T1000 (cell line): ENCODE measurements around the gene LRRTM1.

Source experiments
- DNase-seq: peaks from one replicate; lab custom pipeline; 2025; ENCODE audit warnings: mixed read lengths; lab: John Stamatoyannopoulos, UW

Gene LRRTM1

DNA sequence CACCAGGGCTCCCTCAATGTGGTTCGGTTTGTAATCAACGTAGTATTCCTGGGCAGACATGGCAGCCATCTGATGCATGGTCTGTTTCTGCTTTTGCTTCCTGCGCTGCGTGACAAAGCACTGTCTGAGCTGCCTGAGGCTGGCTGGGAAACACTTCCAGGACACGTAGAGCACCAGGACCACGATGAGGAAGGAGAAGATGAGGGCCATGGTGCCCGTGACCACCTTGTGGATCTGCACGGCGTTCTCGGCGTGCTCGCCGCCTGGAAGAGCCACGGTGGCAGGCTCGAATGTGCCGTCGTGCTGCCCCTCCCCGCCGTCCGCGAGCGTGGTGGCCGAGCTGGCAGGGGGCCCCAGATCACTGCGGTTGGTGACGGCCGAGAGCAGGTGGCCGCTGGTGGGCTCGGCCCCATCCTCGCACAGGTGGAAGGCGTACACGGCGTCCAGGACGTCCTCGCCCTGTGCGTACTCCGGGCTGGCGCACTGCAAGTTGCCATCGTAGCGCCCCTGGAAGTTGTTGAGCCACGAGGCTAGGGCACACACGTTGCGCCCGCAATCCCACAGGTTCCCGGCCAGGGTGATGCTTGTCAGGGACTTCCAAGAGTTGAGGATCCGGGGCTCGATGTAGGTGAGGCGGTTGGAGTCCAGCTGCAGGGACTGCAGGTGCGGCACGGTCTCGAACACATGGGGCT is 2.1 kb downstream of the LRRTM1 start:
- no peak for DNase-seq

DNA sequence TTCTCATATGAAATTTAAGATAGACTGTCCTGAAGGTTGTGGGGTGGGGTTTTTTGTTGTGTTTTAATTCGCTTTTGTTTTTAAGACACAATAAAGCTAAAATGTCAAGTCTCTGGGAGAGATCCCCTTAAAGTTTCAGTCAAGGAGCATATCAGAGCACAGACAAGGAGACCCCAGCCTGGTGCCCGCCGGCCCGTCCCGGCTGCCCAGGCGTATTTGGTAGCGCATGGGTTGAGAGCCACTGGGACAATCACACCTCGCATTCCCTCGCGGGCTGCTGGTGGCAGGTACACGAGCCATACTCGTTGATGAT is 2.6 kb downstream of the LRRTM1 start:
- no peak for DNase-seq

DNA sequence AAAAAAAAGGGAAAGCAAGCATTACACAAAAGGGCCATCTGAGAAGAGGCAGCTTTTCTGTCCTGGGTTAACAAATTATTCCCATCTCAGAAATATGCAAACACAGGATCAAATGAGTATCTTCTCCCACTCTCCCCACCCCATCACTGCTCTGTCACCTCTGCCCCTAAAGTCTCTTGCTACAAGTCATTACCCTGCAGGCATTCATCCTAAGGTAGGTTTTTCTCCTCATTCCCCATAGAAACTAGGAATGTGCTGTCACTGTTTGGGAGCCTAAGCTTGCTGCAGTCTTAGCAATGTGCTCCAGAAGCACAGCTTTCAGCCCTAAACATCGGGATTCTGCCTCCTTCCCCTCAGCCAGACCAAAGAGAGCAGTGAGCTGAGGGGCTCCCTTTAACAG is 3.6 kb downstream of the LRRTM1 start:
- no peak for DNase-seq

DNA sequence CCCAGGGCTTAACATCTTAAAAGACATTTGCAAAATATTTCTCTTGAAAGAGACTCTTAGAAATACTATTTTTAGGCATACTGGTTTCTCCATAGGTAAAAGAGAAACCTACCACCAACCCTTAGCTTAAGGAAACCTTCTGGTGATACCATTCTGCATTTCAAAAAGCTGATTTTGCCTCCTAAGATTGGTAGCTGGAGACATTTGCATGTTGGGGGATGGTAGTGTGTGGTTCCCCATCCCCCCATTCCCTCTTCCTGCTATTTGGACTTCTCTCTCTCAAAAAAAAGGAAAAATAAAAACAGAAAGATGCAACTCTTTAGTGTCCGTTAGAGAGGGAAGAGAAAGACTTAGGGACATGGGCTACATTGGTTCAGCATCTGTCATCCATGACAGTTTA is 4.2 kb downstream of the LRRTM1 start:
- no peak for DNase-seq

DNA sequence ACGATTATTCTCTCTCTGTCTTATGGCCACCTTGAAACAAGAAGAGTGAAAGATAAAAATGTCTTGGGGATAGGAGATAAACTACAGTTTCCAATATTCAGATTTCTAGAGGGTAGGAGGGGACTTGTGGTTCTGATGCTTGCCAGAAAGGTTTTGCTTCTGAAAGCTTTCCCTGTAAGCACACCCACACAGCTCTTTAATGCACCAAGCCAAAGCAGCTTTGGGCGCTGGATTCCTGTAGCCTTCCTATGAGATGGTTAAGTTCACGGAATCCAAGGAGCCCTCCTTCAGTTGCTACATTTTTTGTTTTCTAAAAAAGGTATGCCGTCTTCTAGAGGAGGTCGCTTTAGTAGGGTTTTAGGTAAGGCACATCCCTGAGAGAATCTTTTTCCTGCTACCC is 4.9 kb downstream of the LRRTM1 start:
- no peak for DNase-seq

DNA sequence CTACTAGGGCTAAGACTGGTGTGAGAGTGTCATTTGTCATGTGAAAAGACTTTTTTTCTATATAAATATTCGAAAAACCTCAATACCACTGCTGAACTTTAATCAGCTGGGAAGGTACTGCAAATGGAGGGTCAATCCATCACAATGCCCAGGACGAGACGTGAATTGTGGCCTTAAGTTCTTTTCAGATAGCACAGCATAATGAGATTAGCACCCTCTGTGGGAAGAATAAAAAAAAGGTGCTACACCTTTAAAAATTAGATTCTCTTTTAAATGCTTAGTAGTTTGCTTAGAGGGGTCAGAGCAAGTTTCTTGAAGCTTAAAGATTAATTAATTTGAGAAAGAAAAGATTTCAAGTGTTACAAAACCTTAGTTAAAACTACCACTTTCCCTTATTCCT is 5.6 kb downstream of the LRRTM1 start:
- DNase-seq: no peak

DNA sequence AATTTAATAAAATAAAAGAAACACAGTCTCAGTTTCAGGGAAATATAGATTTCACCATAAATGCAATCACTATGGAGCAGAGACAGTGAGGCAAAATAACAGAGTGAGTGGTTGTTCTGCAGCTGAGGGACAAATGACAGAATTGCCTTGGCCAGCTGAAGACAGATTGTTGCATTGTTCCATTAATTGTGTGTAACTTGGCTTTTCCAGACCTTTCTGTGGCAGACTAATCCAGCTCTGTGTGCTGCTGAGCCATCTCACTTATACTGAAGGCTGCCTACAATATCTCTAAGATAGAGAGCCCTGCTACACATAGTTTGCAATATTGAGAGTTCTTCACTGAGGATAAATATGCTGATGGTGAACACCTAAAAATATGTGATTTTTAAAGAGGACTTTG is 11.5 kb downstream of the LRRTM1 start:
- DNase-seq: no peak

DNA sequence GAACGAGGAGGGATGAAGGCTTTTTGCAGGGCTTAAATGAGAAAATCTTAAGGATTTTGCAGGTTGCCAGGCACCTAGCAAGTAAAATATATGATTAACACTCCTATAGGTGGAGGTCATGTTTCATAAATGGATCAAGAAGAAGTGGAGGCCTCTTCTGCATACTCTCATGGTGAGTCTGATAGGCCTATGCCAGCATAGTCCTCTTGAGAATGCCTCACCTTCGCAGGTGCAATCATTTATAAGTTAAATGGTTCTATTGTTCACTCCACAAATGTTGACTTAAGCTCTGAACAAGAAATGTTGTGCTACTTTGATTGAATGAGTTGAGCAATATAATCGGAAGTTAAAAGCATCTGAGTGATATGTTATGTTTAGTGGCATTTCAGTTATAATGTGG is 12.1 kb downstream of the LRRTM1 start:
- DNase-seq: no peak

DNA sequence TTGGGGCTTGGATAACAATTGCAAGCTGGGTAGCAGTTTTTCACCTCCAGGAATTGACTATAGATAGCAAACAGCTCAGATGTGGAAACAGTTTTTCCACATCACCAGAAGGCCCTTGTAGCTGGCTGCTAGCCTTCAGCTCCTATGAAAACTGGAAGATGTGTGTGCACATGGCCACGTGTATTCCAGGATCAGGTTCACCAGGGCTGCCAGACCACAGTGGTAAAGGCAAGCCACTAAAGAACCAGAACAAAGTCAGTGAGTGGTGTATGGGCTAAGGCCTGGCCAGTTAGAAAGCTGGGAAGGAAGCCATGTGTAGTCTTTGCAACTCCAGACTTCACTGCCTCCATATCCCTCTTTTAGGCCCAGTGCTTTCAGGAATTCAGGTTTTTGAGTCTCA is 12.9 kb downstream of the LRRTM1 start:
- no peak for DNase-seq

DNA sequence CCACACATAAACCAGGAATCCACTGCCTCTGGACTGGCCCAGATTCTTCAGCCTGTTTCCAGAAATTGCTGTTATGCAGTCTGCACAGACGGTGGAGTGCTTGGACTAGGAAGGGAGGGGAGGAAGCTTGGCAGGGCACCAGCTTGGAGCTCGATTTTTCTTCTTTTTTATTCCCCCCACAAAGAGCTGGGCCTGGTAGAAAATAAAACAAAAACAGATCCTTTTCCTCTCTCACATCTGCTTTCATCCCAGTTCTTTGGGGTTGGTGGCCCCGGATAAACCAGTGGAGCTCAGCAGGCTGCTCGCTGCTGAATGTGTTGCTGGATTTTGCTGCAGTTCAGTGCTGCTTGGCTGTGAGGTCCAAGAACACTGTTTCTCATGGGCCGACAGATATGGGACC is 16.0 kb downstream of the LRRTM1 start:
- DNase-seq: no peak

DNA sequence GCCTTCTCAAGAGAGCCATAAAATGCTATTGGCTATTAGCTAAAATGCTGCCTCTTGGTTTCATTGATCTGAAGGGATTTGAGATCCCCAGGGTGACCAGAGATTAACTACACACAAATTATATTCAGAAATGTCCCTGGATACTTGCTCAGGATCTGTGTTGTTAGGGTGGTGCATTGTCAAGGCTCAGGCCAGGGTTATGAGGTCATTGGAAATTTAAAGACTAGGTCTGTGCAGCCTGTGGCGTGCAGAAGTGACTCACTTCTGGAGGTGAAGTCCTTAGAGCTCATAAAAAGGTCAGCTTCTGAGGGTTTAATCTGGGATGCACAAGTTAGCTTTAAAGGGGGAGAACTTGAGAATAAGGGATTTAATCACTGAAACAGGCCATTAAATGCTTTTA is 23.5 kb downstream of the LRRTM1 start:
- DNase-seq: no peak

DNA sequence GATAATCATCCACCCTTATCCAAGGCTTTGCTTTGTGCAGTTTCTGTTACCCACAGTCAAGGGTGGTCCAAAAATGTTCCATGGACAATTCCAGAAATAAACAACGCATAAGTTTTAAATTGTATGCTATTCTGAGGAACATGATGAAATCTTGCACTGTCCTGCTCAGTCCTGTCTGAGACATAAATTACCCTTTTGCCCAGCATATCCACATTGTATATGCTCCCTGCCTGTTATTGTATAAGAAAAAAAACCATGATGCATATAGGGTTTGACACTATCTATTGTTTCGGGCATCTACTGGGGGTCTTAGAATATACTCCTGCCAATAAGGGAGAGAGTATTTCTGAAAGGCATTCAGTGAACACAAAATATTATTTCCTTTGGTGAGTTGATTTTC is 24.0 kb downstream of the LRRTM1 start:
- DNase-seq: no peak

DNA sequence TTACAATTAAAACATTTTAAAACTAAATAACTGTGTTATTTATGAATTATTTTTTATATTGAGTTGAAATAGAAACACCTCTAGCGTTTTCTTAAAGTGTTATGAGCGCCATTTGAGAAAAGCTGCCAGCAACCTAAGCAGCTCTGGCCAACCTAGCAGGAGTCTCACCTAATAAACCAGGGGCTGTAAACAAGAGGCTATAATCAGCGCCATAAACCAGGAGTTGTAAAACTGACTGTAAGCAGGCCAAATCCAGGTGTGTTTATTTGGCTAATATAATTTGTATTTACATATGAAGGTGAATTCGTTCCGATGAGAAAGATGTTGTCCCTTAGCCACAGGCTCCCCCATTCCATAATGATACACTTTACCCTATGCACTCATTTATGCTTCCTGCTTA is 34.7 kb downstream of the LRRTM1 start:
- DNase-seq: no peak

DNA sequence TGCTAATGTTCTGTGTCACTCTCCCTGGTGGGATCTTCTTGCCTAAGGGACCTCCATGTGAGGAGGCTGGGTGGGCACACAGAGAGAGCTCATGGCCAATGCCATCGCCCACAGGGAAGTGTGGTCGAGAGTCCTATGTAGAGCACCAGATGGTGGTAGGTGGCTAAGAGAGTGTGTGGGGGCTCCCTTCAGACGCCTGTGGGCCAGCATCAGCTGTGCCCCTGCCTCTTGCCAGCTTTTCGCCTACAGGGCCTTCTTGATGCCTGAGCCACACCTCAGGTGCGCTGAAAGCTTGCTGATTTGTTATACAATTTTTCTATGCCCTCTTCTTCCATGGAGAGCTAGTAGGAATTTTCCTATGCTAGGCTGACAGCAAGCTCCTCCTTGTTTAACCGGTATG is 38.3 kb downstream of the LRRTM1 start:
- DNase-seq: no peak

DNA sequence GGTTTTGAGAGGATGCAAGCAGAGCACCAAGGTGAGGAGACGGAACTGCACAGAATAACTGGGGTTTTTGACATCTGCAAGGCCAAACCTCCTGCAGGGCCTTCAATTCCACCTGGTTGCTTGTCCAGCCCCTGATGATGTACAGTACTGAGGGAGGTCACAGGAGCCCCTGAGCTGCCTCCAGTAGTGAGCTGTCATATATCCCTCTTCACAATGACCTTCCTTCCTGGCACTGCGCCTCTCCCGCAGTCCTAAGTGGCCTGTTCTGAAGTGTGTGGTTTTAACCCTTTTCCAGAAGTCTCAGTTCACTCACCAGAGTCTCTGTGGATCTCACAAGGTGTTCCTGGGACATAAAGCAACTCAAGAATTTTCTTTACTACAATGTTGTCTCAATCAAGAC is 45.3 kb downstream of the LRRTM1 start:
- no peak for DNase-seq

DNA sequence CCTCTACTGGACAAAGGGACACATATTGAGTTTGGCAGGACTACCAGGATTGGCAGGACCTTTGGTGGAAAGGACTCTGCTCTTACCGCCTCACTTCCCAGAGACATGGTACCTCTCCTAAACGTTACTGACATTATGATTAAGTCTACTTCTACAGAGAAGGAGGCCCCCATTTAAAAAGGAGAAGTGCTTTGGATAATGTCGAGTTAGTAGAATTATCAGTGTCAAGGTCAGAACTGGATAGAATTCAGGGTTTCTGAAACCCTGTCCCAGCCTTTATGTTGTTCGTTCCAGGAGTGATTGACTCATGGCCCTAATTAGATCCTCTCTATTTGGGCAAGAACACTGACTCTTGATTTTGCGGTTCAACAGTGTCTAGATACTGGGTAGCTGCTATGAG is 45.8 kb downstream of the LRRTM1 start:
- no peak for DNase-seq

DNA sequence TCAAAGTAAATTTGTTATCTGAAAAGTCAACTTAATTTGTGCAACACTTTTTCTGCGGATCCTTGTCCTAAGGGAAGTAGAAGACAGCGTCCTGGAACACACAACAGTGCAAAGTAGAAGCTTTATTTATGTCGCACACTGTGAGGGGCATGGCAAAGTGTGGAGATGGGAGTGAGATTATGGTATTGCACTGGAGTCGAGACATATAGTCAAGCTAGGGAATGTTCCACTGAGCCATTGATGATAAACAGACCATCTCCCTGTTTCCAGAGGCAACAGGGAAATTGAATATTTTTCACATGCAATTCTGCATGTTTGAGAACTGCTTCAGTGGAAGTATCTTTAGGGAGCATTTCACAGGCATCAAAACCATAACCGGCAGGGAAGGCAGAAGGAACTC is 46.2 kb downstream of the LRRTM1 start:
- no peak for DNase-seq

DNA sequence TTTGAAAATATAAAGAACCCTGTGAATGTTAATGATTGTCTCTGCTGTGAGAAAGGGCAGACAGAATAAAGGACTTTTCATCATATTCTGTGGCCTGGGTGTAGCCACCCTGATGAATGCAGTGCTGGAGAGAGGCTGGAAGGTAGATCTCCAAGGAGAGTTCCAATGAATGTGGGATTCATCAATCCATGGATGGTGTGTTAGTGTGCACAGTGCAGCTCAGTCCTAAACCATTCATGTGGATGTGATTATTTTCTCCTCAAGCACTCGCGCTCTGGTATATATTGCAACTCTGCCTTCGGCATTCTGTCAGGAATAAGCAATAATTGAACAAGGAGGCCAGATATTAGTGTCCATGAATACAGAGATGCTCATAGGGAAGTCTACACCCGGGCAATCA is 47.1 kb downstream of the LRRTM1 start:
- no peak for DNase-seq

DNA sequence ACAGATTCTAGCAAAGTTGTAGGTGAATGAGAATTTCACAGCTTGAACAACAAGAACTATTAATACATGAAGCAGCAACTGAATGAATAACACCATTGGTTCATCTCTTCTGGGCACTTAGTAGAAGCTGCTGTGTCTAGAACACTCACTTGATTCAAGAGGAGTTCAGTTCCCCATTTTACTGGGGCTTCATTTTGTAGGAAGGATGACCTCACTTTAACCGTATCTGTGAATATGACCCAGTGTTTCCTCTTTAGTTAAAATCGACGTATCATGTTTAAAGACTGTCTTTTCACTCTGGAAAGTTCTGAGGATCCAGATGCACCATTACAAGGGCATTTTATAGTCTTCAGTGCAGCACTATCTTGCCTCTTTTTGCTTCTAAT is 47.8 kb downstream of the LRRTM1 start:
- no peak for DNase-seq

DNA sequence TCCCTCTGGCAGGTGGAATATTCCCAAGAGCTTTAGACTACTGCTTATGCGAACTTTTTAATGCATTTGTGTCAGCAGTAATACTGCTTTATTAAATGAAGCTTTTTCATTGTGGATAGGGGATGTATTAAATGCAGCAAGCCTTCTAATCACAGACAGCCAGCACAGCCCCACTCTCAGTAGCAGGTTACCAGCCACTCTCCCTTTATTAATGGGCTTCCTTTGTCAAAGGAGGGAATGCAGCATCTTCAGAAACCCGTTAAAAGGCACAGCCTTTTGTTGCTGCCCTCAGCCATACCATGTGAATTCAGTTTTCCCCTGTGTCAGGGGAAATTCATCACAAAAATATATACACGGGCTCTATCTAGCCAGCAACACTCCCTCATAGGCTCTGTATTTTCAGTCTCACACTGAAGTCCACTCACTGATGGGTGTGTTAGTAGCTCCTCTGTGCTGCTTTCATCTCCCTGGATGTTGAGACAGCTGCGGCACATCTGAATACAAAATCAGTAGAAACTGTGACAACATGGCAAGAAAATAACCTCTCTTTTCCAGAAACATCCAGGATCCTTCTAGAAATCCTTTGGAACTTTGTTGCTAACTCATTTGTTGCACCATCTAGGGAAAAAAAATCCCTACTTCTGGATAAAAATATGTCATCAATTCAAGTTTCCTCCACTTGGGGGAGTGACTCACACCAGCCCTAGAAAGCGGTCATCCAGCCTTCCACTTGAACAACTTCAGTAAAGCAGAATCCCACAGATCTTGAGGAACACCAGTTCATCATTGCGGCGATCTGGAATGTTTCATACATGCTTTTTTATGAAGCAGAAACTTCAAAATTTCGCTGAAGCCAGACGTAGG is 48.4 kb downstream of the LRRTM1 start:
- no peak for DNase-seq

DNA sequence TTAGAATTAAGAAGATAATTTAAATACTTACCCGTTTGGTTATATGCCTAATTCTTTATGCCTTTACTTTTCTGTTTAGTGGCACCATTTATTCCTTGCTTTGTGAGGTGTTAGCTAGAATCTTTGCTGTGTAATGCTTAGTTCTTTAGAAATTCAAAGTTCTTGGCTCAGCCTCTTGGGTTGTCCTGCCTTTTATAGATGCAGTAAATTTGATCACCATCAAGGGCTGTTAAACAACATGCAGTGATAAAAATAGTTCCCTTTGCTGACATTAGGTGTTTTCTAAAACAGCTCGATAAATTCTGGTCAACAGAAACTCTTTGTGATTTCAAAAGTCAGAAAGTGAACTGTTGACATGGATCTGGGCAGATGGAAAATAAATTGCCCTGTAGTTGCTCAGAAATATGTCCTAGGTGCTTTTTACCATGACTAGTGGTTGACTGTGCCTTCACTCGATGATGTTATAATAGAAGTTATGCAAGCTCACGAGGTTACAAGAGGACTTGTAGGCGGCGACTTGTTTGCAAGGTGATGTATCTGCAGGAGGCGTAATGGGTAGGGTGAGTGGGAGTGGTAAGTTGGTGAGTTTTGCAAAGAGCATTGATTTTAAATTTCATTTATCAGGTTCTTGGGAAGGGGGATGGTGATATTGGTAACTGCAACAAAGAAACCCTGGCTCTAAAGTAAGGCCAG is 52.1 kb downstream of the LRRTM1 start:
- DNase-seq: no peak
